Endodermal cell (in vitro differentiated cells): Measurements from ENCODE around the gene SH2D7. TPM values are rescaled to one million over a fixed set of nuclear protein-coding genes. Genes with fewer than 3 reads are reported as not detected.

Experiments
- DNase-seq: peaks from one replicate; pipeline ENCODE4 v3.0.0-alpha.2; 2017
- H3K27ac ChIP-seq: 2 replicates; pipeline ENCODE4 v1.5.1; 2013; ENCODE audit warnings: mild to moderate bottlenecking, low read depth, low read length, moderate library complexity
- H3K27me3 ChIP-seq: 2 replicates; pipeline ENCODE4 v1.6.1; 2013; ENCODE audit warnings: mild to moderate bottlenecking, low read length, moderate library complexity; ENCODE audit not compliant: insufficient read depth, control insufficient read depth, poor library complexity, severe bottlenecking
- H3K36me3 ChIP-seq: 2 replicates; pipeline ENCODE4 v1.7.0; 2013; ENCODE audit warnings: mild to moderate bottlenecking, low read length, moderate library complexity; ENCODE audit not compliant: control insufficient read depth, insufficient read depth
- H3K4me1 ChIP-seq: one replicate; pipeline ENCODE4 v1.7.0; 2013; ENCODE audit warnings: low read length; ENCODE audit not compliant: control insufficient read depth, insufficient read depth
- H3K4me3 ChIP-seq: 2 replicates; pipeline ENCODE4 v1.5.1; 2013; ENCODE audit warnings: mild to moderate bottlenecking, low read length, moderate library complexity
- H3K9ac ChIP-seq: 2 replicates; pipeline ENCODE4 v1.6.1; 2013; ENCODE audit warnings: mild to moderate bottlenecking, low read length, moderate library complexity; ENCODE audit not compliant: poor library complexity, severe bottlenecking; ENCODE audit errors: extremely low read depth
- H3K9me3 ChIP-seq: 2 replicates; pipeline ENCODE4 v1.6.1; 2013; ENCODE audit warnings: mild to moderate bottlenecking, low read length, moderate library complexity; ENCODE audit not compliant: control insufficient read depth
- H3K27ac Mint-ChIP-seq: 2 replicates; pipeline ENCODE4 v1.8.0; 2020; ENCODE audit warnings: mixed read lengths
- H3K27me3 Mint-ChIP-seq: 2 replicates; pipeline ENCODE4 v1.8.0; 2021; ENCODE audit warnings: mild to moderate bottlenecking, mixed read lengths; ENCODE audit not compliant: insufficient read depth
- H3K36me3 Mint-ChIP-seq: 2 replicates; pipeline ENCODE4 v1.8.0; 2020; ENCODE audit warnings: low read depth, mixed read lengths
- H3K4me1 Mint-ChIP-seq: 2 replicates; pipeline ENCODE4 v1.8.0; 2020; ENCODE audit warnings: mixed read lengths
- H3K4me3 Mint-ChIP-seq: 2 replicates; pipeline ENCODE4 v1.8.0; 2020; ENCODE audit warnings: mild to moderate bottlenecking, moderate library complexity, mixed read lengths
- H3K9me3 Mint-ChIP-seq: 2 replicates; pipeline ENCODE4 v1.8.0; 2020; ENCODE audit warnings: mild to moderate bottlenecking, mixed read lengths
- WGBS, 2 experiments: methylation state at CpG; one replicate each; pipeline versions ENCODE4 v1.1.5 to v1.1.7; 2013; ENCODE audit warnings: missing lambda C conversion rate in 2 of 2, mixed read lengths in 1 of 2; ENCODE audit not compliant: insufficient coverage in 1 of 2, insufficient read length in 1 of 2; 5-methylcytosine and 5-hydroxymethylcytosine counted together
- long read RNA-seq, 4 experiments: library from polyadenylated mRNA in 2 of 4; library from RNA in 1 of 4; library from capped mRNA in 1 of 4; stranded (forward) in 3 of 4; unstranded in 1 of 4; transcript quantifications; one replicate each; pipeline ENCODE4 v2.0.0, GENCODE V29; 2020 to 2021; ENCODE audit warnings: inconsistent platforms in 1 of 4
- polyA plus RNA-seq, 2 experiments: library from polyadenylated mRNA; stranded (reverse); fragments of 50-300 nt; gene quantifications; one replicate each; pipeline ENCODE4 v1.2.3, GENCODE V29; 2013
- total RNA-seq, 2 donors: library from RNA; stranded (reverse); fragmentation: NEBNext Ultra II Directional in 1 of 2; extraction: Animal tissue kit (Norgen Biotek cat#: 25700) in 1 of 2; gene quantifications; 2 replicates in 1 of 2; 3 replicates in 1 of 2; pipeline ENCODE4 v1.2.1, GENCODE V29; 2021
- TF ChIP-seq, protein P1 (sequence below): fragments of 200-600 bp; sonication (generic); conservative IDR thresholded peaks from 2 replicates; pipeline ENCODE4 v1.5.0; 2021; ENCODE audit warnings: antibody characterized with exemption, mild to moderate bottlenecking

Gene SH2D7
- total RNA-seq, result not detected
- polyA plus RNA-seq (2013, experiment 1 of 2), result not detected
- polyA plus RNA-seq (2013, experiment 2 of 2), result not detected
- long read RNA-seq, experiment 1, result 0 reads
- long read RNA-seq, experiment 2, result 0 reads
- long read RNA-seq, experiment 3, result 0 reads
- long read RNA-seq, experiment 4, result 0 reads

DNA sequence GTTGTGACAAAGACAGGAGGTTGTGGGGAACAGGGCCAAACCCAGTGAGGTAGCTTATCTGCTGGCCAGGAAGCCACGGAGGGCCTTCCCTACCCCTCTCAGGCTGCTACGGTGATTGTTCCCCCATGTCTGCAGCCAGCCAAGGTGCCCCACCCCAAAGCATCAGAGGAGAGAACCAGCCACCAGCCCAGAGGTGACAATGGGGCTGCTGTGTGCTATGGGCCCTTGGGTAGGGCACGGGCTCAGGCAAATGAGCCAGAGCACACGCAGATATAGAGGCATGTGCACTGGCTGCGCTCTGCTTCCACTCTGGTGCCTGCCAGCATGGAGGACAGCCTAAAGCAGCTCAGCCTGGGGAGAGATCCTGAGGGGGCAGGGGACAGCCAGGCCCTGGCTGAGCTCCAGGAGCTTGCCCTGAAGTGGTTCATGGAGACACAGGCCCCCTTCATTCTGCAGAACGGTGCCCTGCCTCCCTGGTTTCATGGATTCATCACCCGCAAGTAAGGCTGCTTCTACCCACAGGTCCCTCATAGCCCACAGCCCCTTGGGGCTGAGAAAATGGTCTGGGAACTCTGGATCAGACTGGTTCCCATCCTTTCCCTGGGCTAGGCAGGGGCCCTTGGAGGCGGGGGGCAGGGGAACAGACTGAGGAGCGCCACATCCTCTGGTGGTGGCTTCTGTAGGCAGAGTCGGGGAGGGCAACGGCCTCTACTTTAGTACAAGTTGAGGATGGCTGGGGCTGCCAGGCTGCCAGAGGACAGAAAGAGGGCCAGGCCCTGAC lies at the start of gene SH2D7:
TSS of gene SH2D7 (plus strand) at position 301 of the 781 bp plus-strand sequence. CDS start at position 325, 24 bp downstream.
- no peak within 1 kb of the TSS for H3K27ac Mint-ChIP-seq

DNA sequence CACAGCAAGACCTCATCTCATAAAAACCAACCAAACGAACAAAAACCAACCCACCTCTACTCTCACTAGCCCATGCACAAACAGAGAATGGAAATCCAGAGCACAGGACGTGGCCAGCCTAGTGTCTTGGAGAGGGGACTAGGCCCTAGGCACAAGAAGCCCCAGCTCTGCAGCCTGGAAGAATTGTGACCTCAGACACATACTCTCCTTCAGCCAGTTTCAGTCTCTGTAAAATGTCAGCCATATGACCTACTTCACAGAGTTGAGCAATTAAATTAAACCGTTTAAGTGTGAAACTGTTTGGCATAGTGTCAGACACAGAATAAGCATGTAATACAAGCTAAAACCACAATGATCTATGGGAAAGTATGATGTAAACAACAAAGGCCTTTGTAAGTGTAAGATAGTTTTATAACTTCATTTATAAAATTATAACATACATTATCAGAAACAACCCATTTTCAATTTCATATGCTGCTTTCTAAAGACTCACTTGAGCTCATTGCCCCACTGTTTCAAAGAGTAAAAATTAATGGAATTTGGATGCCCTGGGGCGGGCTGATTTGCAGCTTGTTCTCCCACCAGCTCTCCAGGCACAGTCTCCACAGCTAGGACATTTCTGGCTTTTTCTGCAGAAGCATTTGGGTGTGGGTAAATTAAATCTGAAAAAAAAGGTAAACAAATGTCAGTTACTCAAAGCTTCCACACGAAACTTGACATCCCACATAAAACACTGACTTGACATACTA lies 47.8 kb upstream of the SH2D7 start:
- Histone ChIP-seq H3K9me3 (no peaks in the 10 kb centered on the region), H3K27ac (no peak overlapping the region), H3K4me3 (no peak overlapping the region), H3K36me3 (no peaks in the 10 kb centered on the region), H3K4me1 (no peaks in the 10 kb centered on the region), H3K9ac (no peak overlapping the region), H3K27me3 (no peaks in the 10 kb centered on the region)
- no peaks in the 10 kb centered on the region for H3K27me3 Mint-ChIP-seq
- H3K4me1 Mint-ChIP-seq, result peaks cover 6% of the 10 kb centered on the region
- TF ChIP-seq, protein P1, sequence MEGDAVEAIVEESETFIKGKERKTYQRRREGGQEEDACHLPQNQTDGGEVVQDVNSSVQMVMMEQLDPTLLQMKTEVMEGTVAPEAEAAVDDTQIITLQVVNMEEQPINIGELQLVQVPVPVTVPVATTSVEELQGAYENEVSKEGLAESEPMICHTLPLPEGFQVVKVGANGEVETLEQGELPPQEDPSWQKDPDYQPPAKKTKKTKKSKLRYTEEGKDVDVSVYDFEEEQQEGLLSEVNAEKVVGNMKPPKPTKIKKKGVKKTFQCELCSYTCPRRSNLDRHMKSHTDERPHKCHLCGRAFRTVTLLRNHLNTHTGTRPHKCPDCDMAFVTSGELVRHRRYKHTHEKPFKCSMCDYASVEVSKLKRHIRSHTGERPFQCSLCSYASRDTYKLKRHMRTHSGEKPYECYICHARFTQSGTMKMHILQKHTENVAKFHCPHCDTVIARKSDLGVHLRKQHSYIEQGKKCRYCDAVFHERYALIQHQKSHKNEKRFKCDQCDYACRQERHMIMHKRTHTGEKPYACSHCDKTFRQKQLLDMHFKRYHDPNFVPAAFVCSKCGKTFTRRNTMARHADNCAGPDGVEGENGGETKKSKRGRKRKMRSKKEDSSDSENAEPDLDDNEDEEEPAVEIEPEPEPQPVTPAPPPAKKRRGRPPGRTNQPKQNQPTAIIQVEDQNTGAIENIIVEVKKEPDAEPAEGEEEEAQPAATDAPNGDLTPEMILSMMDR, result no peak
- H3K9me3 Mint-ChIP-seq, result no peaks in the 10 kb centered on the region
- 90 to 100% methylated on average over 2 to 4 of the region's 5 CpGs for WGBS, 2 experiments
- peak; percentile 17 for DNase-seq
- H3K36me3 Mint-ChIP-seq, result peaks cover 2% of the 10 kb centered on the region
- H3K4me3 Mint-ChIP-seq, result no peak overlapping the region
- no peak overlapping the region for H3K27ac Mint-ChIP-seq

More for the DNA sequence above, at the start of gene SH2D7:
- TF ChIP-seq, protein P1, result no peak
- no peak for DNase-seq
- Histone ChIP-seq H3K27ac (no peak within 1 kb of the TSS), H3K4me3 (no peak within 1 kb of the TSS), H3K4me1 (no peaks in the 10 kb centered on the region), H3K27me3 (peaks cover 11% of the 10 kb centered on the region), H3K9me3 (no peaks in the 10 kb centered on the region), H3K36me3 (no peaks in the 10 kb centered on the region), H3K9ac (no peak within 1 kb of the TSS)
- H3K27me3 Mint-ChIP-seq, result peaks cover 21% of the 10 kb centered on the region
- no peaks in the 10 kb centered on the region for H3K36me3 Mint-ChIP-seq
- 87 to 98% methylated on average over 7 to 11 of the region's 11 CpGs for WGBS, 2 experiments
- H3K4me1 Mint-ChIP-seq, result no peaks in the 10 kb centered on the region
- no peak within 1 kb of the TSS for H3K4me3 Mint-ChIP-seq
- H3K9me3 Mint-ChIP-seq, result no peaks in the 10 kb centered on the region

DNA sequence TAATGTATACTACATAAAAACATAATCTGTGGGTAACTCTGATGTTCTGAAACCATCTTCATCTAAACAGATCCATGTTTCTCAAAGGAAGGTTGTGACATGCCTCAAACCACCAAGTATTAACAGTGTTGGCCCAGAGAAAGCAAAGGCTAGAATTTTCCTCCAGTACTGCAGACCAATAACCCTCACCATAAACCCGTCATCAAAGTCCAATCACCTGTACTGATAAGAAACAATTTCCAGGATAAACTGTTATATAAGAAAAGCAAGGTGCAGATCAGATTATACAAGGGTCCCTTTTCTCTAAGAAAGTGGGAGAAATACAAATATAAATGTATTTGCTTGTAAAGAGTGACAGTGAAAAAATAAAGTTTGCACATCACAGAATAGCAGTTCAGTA lies 47.2 kb upstream of the SH2D7 start:
- Mint-ChIP-seq H3K4me3 (no peak overlapping the region), H3K27ac (no peak overlapping the region), H3K27me3 (no peaks in the 10 kb centered on the region), H3K36me3 (peaks cover 2% of the 10 kb centered on the region), H3K4me1 (peaks cover 12% of the 10 kb centered on the region), H3K9me3 (no peaks in the 10 kb centered on the region)
- 100% methylated on average over 1 of the region's 1 CpG; no CpG with 5 or more reads in 1 of the 2 experiments for WGBS, 2 experiments
- Histone ChIP-seq H3K9me3 (no peaks in the 10 kb centered on the region), H3K27ac (no peak overlapping the region), H3K4me1 (peaks cover 6% of the 10 kb centered on the region), H3K4me3 (no peak overlapping the region), H3K27me3 (no peaks in the 10 kb centered on the region), H3K36me3 (no peaks in the 10 kb centered on the region), H3K9ac (no peak overlapping the region)
- TF ChIP-seq, protein P1, result no peak
- no peak for DNase-seq
